ENCODE measurements around the gene MBD3L2B.
A peak's percentile ranks its signal among the peaks of the same experiment; 100 is the strongest.
"Not testable (repeated sequence)": the region's sequence is repeated elsewhere in the genome, so short reads cannot be mapped to it uniquely, and the experiment has no call there.

MBD3L2B gene

DNA sequence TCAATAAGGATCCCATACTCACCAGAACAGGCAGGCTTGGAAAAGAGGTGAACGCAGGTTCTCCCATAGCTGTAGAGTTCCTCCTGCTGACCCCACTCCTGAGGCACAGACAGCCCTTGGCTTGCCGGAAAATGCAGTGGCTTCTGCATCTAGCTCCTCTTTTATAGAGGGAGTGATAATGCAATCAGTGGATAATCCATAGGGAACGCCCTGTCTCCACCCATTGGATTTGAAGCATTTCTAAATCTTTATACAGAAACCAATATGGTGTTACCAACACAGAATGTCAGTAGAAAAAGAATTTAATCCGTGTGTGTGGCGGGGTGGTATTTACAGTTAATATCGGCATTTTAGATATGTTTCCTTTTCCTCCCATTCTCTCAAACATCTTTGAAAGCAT lies at the start of gene MBD3L2B:
Gene MBD3L2B (minus strand): TSS at position 101 of the 400 bp plus-strand sequence. CDS start 34 bp downstream, at position 67.
- not testable (repeated sequence) for DNase-seq (ENCODE audit: low read depth, low spot score)

GRCh38 chr19:7069904-7070226 lies 48.6 kb upstream of the MBD3L2B start:
- DNase-seq (ENCODE audit: low read depth, low spot score), result no peak

DNA sequence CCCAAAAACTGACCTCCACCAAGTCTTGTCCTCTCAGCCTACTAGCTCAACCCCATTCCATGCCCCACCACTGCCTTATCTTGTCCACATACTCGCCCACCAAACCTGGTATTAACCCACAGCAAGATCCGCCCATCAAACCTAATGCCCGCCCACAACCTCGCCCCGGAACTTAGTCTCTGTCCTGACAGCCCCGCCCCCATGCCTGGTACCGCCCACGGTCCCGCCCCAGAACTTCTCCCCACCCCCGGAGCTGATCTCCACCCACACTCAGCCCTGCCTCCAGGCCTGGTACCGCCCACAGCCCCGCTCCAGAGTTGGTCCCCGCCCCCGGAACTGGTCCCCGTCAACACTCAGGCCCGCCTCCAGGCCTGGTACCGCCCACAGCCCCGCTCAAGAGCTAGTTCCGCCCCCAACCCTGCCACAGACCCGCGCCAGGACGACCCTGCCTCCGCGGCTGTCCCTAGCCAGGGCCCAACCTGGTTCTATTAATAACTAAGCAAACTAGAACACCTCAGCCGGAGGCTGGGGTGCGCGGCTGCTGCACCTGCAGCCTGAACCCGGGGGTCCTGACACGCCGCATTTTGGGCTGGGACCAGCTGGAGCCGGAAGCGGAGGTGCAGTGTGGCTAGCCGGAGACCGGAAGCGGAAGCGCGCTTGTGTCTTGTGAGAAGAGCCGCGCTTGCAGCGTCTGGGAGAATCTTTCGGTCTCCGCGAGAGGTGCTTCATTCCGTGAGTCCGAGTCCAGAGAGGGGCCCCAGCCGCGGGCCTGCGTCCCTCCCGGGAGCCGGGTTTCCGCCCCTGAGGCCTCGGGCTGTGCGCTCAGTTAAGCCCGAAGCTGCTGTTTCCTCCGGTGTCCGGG lies 48.0 kb upstream of the MBD3L2B start, which contains the start of gene ZNF557:
Gene ZNF557 (plus strand): TSS at position 662 of the 862 bp plus-strand sequence. CDS start 5,372 bp downstream, outside the sequence.
- DNase-seq (ENCODE audit: low read depth, low spot score), result peak; percentile 90

DNA sequence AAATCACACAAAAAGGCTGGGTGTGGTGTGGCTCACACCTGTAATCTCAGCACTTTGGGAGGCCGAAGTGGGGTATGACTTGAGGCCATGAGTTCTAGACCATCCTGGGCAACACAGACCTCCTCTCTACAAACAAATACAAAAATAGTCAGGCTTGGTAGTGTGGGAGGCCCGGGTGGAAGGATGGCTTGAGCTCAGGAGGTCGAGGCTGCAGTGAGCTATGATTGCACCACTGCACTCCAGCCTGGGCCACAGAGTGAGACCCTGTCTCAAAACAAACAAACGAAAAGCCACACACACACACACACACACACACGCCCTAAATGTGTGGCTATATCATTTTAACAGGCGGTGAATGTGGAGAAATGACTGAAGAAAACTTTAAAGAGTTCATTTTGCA lies 47.4 kb upstream of the MBD3L2B start:
- no peak for DNase-seq (ENCODE audit: low read depth, low spot score)

DNA sequence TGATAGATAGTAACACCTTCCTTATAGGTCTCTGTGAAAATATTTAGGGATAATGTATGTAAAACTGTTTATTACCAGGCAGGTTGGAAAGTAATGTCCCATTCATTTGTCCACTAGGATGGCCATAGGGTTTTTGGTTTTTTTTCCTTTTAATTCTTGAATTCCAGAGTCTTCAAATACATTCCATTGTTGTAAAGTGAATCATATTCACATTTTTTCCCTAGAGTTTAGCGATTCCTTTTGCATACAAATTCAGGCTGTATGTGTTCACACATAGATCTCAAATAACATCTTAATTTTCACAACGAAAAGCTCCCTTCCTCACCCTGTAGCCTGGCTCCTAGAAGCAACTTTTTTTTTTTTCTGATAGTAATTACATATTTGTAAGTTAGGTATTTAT lies 46.5 kb upstream of the MBD3L2B start:
- no peak for DNase-seq (ENCODE audit: low read depth, low spot score)

- not testable (repeated sequence) for DNase-seq (ENCODE audit: low read depth, low spot score)
Measured at GRCh38 chr19:7067122-7067521, 45.9 kb upstream of the MBD3L2B start.

DNA sequence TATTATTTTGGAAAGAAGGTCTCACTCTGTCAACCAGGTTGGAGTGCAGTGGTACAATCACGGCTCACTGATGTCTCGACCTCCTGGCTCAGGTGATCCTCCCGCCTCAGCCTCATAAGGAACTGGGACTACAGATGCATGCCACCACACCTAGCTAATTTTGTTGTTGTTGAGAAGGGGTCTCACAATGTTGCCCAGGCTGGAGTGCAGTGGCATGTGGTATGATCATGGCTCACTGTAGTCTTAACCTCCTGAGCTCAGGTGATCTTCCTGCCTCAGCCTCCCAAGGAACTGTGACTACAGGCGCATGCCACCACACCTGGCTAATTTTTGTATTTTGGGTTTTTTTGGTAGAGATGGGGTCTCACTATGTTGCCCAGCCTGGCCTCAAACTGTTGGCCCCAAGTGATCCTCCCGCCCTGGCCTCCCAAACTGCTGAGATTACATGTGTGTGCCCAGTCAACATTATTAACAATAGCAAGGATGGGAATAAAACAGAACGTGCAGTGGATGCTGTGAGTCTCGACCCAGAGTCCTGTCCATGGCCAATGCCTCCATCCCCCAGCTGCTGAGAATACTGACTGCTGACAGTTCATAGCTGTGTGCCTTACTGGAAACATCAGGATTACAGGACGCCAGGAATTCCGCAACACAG lies 42.7 kb upstream of the MBD3L2B start:
- DNase-seq (ENCODE audit: low read depth, low spot score), result no peak

- DNase-seq (ENCODE audit: low read depth, low spot score), result no peak
Measured at GRCh38 chr19:7063339-7063738, 42.1 kb upstream of the MBD3L2B start.

GRCh38 chr19:7059977-7060376 lies 38.7 kb upstream of the MBD3L2B start:
- DNase-seq (ENCODE audit: low read depth, low spot score), result not testable (repeated sequence)

DNA sequence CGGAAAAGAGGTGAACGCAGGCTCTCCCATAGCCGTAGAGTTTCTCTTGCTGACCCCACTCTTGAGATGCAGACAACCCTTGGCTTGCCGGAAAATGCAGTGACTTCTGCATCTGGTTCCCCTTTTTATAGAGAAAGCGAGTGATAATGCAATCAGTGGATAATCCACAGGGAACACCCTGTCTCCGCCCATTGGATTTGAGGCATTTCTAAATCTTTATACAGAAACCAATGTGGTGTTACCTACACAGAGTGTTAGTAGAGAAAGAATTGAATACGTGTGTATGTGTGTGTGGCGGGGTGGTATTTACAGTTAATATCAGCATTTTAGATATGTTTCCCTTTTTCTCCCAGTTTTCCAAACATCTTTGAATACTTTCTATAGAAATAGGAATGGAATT lies 37.3 kb upstream of the MBD3L2B start, which contains the start of gene MBD3L3:
Gene MBD3L3 (minus strand): TSS at position 101 of the 400 bp plus-strand sequence. CDS start 71 bp downstream, at position 30.
- not testable (repeated sequence) for DNase-seq (ENCODE audit: low read depth, low spot score)

DNA sequence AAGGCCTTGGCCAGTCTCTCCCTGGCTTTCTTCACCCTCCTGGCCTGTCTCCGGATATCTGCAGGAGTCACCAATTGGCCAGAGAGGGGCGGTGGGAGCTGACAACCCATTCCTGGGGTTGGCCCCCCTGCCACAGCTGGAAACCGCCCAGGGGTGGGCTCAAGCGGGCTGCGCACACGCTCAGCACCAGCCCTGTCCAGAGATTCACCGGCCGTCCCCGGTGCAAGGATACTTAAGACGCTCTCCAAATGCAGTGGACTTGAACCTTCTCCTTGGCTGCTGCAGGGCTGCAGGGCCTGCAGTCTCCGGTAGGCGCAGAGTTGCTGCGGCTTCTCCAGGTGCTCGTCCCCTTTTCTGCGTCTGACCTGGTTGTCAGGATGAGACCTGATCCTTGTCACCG lies 35.1 kb upstream of the MBD3L2B start:
- DNase-seq (ENCODE audit: low read depth, low spot score), result not testable (repeated sequence)

- DNase-seq (ENCODE audit: low read depth, low spot score), result not testable (repeated sequence)
Measured at GRCh38 chr19:7055679-7056078, 34.4 kb upstream of the MBD3L2B start.

DNA sequence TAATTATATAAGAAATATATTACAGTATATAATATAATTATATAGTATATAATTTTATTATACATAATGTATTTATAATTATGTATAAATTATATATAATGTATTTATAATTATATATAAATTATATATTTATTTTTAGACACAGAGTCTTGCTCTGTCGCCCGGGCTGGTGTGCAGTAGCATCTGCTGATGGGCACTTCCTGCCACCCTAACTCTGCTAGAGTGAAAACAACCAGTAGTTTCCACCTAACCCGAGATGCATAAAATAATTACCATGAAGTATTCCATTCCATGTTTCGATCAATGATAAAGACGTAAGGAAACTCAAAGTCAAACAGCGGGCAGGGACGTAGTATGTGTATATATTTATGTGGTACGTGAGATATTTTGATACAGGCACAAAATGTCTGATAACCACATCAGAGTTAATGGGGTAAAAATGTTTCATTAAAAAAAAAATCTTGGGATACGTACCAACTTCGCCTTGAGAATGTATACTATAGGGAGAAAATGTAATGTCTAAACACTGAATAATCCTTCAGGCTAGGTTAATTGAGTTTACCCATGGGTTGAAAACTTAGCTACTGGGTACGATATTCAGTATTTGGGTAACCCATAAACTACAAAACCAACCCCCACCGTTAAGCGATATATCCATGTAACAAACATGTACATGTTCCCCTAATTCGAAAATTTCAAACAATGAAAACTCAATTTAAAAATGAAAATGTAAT lies 33.6 kb upstream of the MBD3L2B start:
- DNase-seq (ENCODE audit: low read depth, low spot score), result not testable (repeated sequence)

DNA sequence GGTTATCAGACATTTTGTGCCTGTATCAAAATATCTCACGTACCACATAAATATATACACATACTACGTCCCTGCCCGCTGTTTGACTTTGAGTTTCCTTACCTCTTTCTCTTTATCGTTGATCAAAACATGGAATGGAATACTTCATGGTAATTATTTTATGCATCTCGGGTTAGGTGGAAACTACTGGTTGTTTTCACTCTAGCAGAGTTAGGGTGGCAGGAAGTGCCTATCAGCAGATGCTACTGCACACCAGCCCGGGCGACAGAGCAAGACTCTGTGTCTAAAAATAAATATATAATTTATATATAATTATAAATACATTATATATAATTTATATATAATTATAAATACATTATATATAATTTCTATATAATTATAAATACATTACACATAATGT lies 31.7 kb upstream of the MBD3L2B start:
- DNase-seq (ENCODE audit: low read depth, low spot score), result not testable (repeated sequence)

- DNase-seq (ENCODE audit: low read depth, low spot score), result not testable (repeated sequence)
Measured at GRCh38 chr19:7051421-7051820, 30.2 kb upstream of the MBD3L2B start.

- not testable (repeated sequence) for DNase-seq (ENCODE audit: low read depth, low spot score)
Measured at GRCh38 chr19:7049021-7049420, 27.8 kb upstream of the MBD3L2B start, which contains the start of gene MBD3L2. Gene MBD3L2, plus strand, starts transcription at chr19:7049321. Its CDS starts 53 bp downstream, at chr19:7049374.

GRCh38 chr19:7041563-7041962 lies 20.3 kb upstream of the MBD3L2B start:
- DNase-seq (ENCODE audit: low read depth, low spot score), result not testable (repeated sequence)

DNA sequence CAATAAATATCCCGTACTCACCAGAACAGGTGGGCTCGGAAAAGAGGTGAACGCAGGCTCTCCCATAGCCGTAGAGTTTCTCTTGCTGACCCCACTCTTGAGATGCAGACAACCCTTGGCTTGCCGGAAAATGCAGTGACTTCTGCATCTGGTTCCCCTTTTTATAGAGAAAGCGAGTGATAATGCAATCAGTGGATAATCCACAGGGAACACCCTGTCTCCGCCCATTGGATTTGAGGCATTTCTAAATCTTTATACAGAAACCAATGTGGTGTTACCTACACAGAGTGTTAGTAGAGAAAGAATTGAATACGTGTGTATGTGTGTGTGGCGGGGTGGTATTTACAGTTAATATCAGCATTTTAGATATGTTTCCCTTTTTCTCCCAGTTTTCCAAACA lies 18.8 kb upstream of the MBD3L2B start, which contains the start of gene MBD3L4:
Gene MBD3L4 (minus strand): TSS at position 101 of the 400 bp plus-strand sequence. CDS start 35 bp downstream, at position 66.
- DNase-seq (ENCODE audit: low read depth, low spot score), result not testable (repeated sequence)

GRCh38 chr19:7030278-7030677 lies 9.0 kb upstream of the MBD3L2B start, which contains the start of gene MBD3L5:
Gene MBD3L5, plus strand, starts transcription at chr19:7030578. Its CDS starts 34 bp downstream, at chr19:7030612.
- DNase-seq (ENCODE audit: low read depth, low spot score), result not testable (repeated sequence)

DNA sequence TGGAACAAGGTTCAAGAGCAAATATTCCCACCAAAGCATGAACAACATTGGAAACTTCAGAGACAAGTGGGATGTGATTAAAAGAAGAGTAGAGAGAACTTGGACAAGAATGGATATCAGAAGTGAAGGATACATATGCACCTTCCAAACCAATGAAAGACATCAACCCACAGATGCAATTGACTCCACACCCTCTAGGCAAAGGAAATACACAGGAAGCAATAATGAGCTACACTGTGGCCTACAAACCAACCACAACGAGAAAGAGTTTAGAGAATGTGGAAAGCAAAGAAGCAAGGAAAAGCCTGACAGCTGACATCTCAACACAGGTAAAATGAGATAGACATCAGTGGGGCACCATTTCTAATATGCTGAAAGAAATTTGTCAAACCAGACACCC lies 7.6 kb upstream of the MBD3L2B start:
- DNase-seq (ENCODE audit: low read depth, low spot score), result not testable (repeated sequence)

GRCh38 chr19:7018828-7019227 lies 2.4 kb downstream of the MBD3L2B start:
- no peak for DNase-seq (ENCODE audit: low read depth, low spot score)
